SJCRH30 (cell line): ENCODE results near the gene ARV1. TPM values are rescaled to one million over a fixed set of nuclear protein-coding genes. Genes with fewer than 3 reads are reported as not detected.
"Not testable (repeated sequence)": the region's sequence is repeated elsewhere in the genome, so short reads cannot be mapped to it uniquely, and the experiment has no call there.

Experiments used
- DNase-seq, 2 experiments: peaks; one replicate each; pipeline ENCODE4 v3.0.0-alpha.2; 2015 to 2020
- H3K27ac ChIP-seq: fragments of 250-450 bp; sonication (Bioruptor Pico); 2 replicates; pipeline ENCODE4 v1.5.1; 2020; ENCODE audit warnings: mild to moderate bottlenecking, moderate library complexity
- H3K27me3 ChIP-seq: fragments of 250-450 bp; sonication (Bioruptor Pico); 2 replicates; pipeline ENCODE4 v1.5.1; 2020; ENCODE audit warnings: mild to moderate bottlenecking, moderate library complexity
- H3K36me3 ChIP-seq: fragments of 250-450 bp; sonication (Bioruptor Pico); 2 replicates; pipeline ENCODE4 v1.5.1; 2020; ENCODE audit warnings: mild to moderate bottlenecking, moderate library complexity
- H3K4me1 ChIP-seq: fragments of 250-450 bp; sonication (Bioruptor Pico); 2 replicates; pipeline ENCODE4 v1.5.1; 2020; ENCODE audit warnings: mild to moderate bottlenecking, moderate library complexity
- H3K4me3 ChIP-seq: fragments of 250-450 bp; sonication (Bioruptor Pico); 2 replicates; pipeline ENCODE4 v1.5.1; 2020; ENCODE audit warnings: mild to moderate bottlenecking, moderate library complexity
- H3K9me3 ChIP-seq: fragments of 250-450 bp; sonication (Bioruptor Pico); replicated peaks from 2 replicates; pipeline ENCODE4 v1.5.1; 2020; ENCODE audit warnings: mild to moderate bottlenecking, moderate library complexity
- total RNA-seq: library from RNA; depleted of rRNA; stranded (reverse); fragments of >200 nt; shearing (Covaris generic); gene quantifications from 2 replicates; pipeline ENCODE4 v1.2.3, GENCODE V29; 2014

Gene ARV1
- total RNA-seq, 1 experiment from 2014 or later, result 38.6 TPM

- H3K9me3 ChIP-seq, H3K27me3 ChIP-seq, H3K27ac ChIP-seq, H3K4me1 ChIP-seq, DNase-seq, H3K4me3 ChIP-seq: not testable (repeated sequence)
- peaks cover 27% of the 10 kb centered on the region for H3K36me3 ChIP-seq
Observed at GRCh38 chr1:230984622-230985515, 6.0 kb downstream of the ARV1 start.

GRCh38 chr1:230985711-230986110, 6.8 kb downstream of the ARV1 start:
- H3K27me3 ChIP-seq, result no peaks in the 10 kb centered on the region
- no peak for DNase-seq
- no peaks in the 10 kb centered on the region for H3K4me1 ChIP-seq
- H3K9me3 ChIP-seq, result no peaks in the 10 kb centered on the region
- no peak overlapping the region for H3K27ac ChIP-seq
- peaks cover 27% of the 10 kb centered on the region for H3K36me3 ChIP-seq
- H3K4me3 ChIP-seq, result no peak overlapping the region

- Histone ChIP-seq H3K4me3 (no peak overlapping the region), H3K36me3 (peaks cover 22% of the 10 kb centered on the region), H3K27me3 (no peaks in the 10 kb centered on the region), H3K9me3 (no peaks in the 10 kb centered on the region), H3K4me1 (no peaks in the 10 kb centered on the region), H3K27ac (no peak overlapping the region)
- DNase-seq, result no peak
Observed at GRCh38 chr1:230986976-230987375, 8.1 kb downstream of the ARV1 start.

GRCh38 chr1:230987448-230987847, 8.6 kb downstream of the ARV1 start:
- Histone ChIP-seq H3K27ac (no peak overlapping the region), H3K4me1 (peaks cover 4% of the 10 kb centered on the region; the same call in 1 of the 2 replicates)

GRCh38 chr1:230992100-230992774, 13.3 kb downstream of the ARV1 start:
- H3K36me3 ChIP-seq, result peaks cover 43% of the 10 kb centered on the region
- H3K4me1 ChIP-seq, result peaks cover 6% of the 10 kb centered on the region; the same call in 1 of the 2 replicates
- no peaks in the 10 kb centered on the region for H3K9me3 ChIP-seq
- H3K27ac ChIP-seq, result peak overlapping the region; percentile 30; the same call in 1 of the 2 replicates
- no peak overlapping the region for H3K4me3 ChIP-seq
- peak; percentile 22 to 38 for DNase-seq
- H3K27me3 ChIP-seq, result no peaks in the 10 kb centered on the region

More at GRCh38 chr1:230987448-230987847, 8.6 kb downstream of the ARV1 start:
- Histone ChIP-seq H3K36me3 (peaks cover 24% of the 10 kb centered on the region), H3K27me3 (no peaks in the 10 kb centered on the region), H3K4me3 (no peak overlapping the region), H3K9me3 (no peaks in the 10 kb centered on the region)
- no peak for DNase-seq

GRCh38 chr1:230994860-230995259, 16.0 kb downstream of the ARV1 start:
- H3K27ac ChIP-seq, result no peak overlapping the region
- no peaks in the 10 kb centered on the region for H3K9me3 ChIP-seq
- DNase-seq, result no peak
- peaks cover 6% of the 10 kb centered on the region; the same call in 1 of the 2 replicates for H3K4me1 ChIP-seq
- H3K36me3 ChIP-seq, result peaks cover 53% of the 10 kb centered on the region
- H3K27me3 ChIP-seq, result no peaks in the 10 kb centered on the region
- H3K4me3 ChIP-seq, result no peak overlapping the region

GRCh38 chr1:231000201-231000600, 21.3 kb downstream of the ARV1 start:
- Histone ChIP-seq H3K36me3 (peaks cover 50% of the 10 kb centered on the region), H3K27ac (no peak overlapping the region), H3K27me3 (no peaks in the 10 kb centered on the region), H3K4me3 (no peak overlapping the region), H3K9me3 (peaks cover 12% of the 10 kb centered on the region; the same call in 1 of the 2 replicates), H3K4me1 (no peaks in the 10 kb centered on the region)
- DNase-seq, result no peak

- H3K27me3 ChIP-seq, result no peaks in the 10 kb centered on the region
- no peak overlapping the region for H3K27ac ChIP-seq
- no peak for DNase-seq
- peaks cover 12% of the 10 kb centered on the region; the same call in 1 of the 2 replicates for H3K9me3 ChIP-seq
- H3K4me3 ChIP-seq, result no peak overlapping the region
- H3K36me3 ChIP-seq, result peaks cover 48% of the 10 kb centered on the region
- H3K4me1 ChIP-seq, result no peaks in the 10 kb centered on the region
Observed at GRCh38 chr1:231000639-231001038, 21.7 kb downstream of the ARV1 start.

GRCh38 chr1:231001892-231002291, 23.0 kb downstream of the ARV1 start:
- Histone ChIP-seq H3K4me1 (no peaks in the 10 kb centered on the region), H3K27ac (no peak overlapping the region), H3K9me3 (peaks cover 13% of the 10 kb centered on the region), H3K36me3 (peaks cover 37% of the 10 kb centered on the region), H3K4me3 (no peak overlapping the region), H3K27me3 (no peaks in the 10 kb centered on the region)
- no peak for DNase-seq

GRCh38 chr1:231007535-231007934, 28.6 kb downstream of the ARV1 start:
- H3K36me3 ChIP-seq, H3K4me3 ChIP-seq, DNase-seq, H3K27ac ChIP-seq, H3K4me1 ChIP-seq, H3K27me3 ChIP-seq: not testable (repeated sequence)
- peaks cover 14% of the 10 kb centered on the region for H3K9me3 ChIP-seq

- no peak overlapping the region for H3K4me3 ChIP-seq
- DNase-seq, result no peak
- peaks cover 5% of the 10 kb centered on the region for H3K9me3 ChIP-seq
- no peaks in the 10 kb centered on the region for H3K4me1 ChIP-seq
- no peak overlapping the region for H3K27ac ChIP-seq
- no peaks in the 10 kb centered on the region for H3K27me3 ChIP-seq
- H3K36me3 ChIP-seq, result no peaks in the 10 kb centered on the region; the same call in 1 of the 2 replicates
Observed at GRCh38 chr1:231011360-231011759, 32.5 kb downstream of the ARV1 start.

- no peak for DNase-seq
- no peaks in the 10 kb centered on the region; the same call in 1 of the 2 replicates for H3K36me3 ChIP-seq
- H3K9me3 ChIP-seq, result peaks cover 3% of the 10 kb centered on the region
- H3K4me1 ChIP-seq, result no peaks in the 10 kb centered on the region
- H3K27ac ChIP-seq, result no peak overlapping the region
- no peaks in the 10 kb centered on the region for H3K27me3 ChIP-seq
- no peak overlapping the region for H3K4me3 ChIP-seq
Observed at GRCh38 chr1:231011963-231012362, 33.1 kb downstream of the ARV1 start.

- Histone ChIP-seq H3K27me3 (no peaks in the 10 kb centered on the region), H3K36me3 (no peaks in the 10 kb centered on the region; the same call in 1 of the 2 replicates), H3K27ac (no peak overlapping the region), H3K4me3 (no peak overlapping the region), H3K9me3 (no peaks in the 10 kb centered on the region), H3K4me1 (no peaks in the 10 kb centered on the region)
- no peak for DNase-seq
Observed at GRCh38 chr1:231013391-231014015, 34.6 kb downstream of the ARV1 start.

- H3K4me3 ChIP-seq, result no peak overlapping the region
- H3K27me3 ChIP-seq, result no peaks in the 10 kb centered on the region
- no peaks in the 10 kb centered on the region for H3K4me1 ChIP-seq
- no peak overlapping the region for H3K27ac ChIP-seq
- no peak for DNase-seq
- H3K36me3 ChIP-seq, result peaks cover 9% of the 10 kb centered on the region; the same call in 1 of the 2 replicates
- no peaks in the 10 kb centered on the region for H3K9me3 ChIP-seq
Observed at GRCh38 chr1:231016234-231016633, 37.3 kb downstream of the ARV1 start.

GRCh38 chr1:231016966-231017365, 38.1 kb downstream of the ARV1 start:
- no peaks in the 10 kb centered on the region for H3K4me1 ChIP-seq
- DNase-seq, result no peak
- H3K4me3 ChIP-seq, result no peak overlapping the region
- H3K27me3 ChIP-seq, result no peaks in the 10 kb centered on the region
- H3K9me3 ChIP-seq, result no peaks in the 10 kb centered on the region
- no peak overlapping the region for H3K27ac ChIP-seq
- H3K36me3 ChIP-seq, result peaks cover 15% of the 10 kb centered on the region; the same call in 1 of the 2 replicates
